GM21529 (cell line): ENCODE data around the gene NUP210L.
"Not testable (repeated sequence)": the region's sequence is repeated elsewhere in the genome, so short reads cannot be mapped to it uniquely, and the experiment has no call there.

Experiments
- ATAC-seq: cut with Tn5 transposase; IDR thresholded peaks from one replicate; pipeline ENCODE4 v1.9.1; 2021; ENCODE audit not compliant: unreplicated experiment

NUP210L gene

GRCh38 chr1:154100141-154100540, 54.7 kb downstream of the NUP210L start:
- not testable (repeated sequence) for ATAC-seq

DNA sequence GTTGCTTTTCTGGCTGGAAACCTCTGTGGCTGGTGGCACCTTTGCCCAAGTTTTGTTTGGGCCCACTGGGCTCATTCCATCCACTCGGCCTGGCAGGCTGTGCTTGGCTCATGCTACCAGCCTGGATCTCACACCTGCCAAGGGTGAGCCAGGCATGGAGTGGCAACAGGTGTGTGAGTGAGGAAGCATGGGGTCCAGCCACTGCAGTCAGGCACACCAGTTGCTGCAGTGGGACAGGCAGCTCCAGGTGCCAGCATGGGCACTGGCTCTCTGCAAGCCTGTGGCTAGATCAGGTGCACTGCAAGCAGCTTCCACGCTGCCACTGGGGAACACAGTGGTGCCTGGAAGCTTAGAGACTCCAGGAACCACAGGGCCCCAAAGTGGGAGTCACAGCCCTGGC, 57.0 kb downstream of the NUP210L start:
- no peak for ATAC-seq

DNA sequence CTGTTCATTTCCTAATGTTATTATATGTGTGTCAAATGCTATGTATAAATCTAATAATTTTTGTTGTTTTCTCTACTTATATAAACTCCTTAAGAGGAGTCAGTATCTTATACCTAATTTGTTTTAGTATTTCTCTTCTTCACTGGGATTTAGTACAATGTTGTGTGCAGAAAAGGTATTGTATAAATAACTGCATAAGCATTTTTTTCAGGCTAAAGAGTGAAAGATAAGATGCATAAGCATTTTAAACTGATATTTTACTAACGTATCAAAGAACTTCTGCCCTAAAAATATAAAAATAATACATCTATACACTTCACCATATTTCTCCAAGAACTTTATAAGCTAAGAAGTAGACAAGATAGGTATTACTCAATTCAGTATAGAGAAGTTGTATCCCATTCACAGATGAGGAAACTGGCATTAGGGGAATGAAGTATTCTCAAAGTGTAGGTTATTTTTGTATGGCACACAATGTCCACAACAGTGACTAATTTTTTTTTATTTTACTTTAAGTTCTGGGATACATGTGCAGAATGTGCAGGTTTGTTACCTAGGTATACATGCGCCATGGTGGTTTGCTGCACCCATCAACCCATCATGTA, 59.3 kb downstream of the NUP210L start:
- no peak for ATAC-seq

- ATAC-seq: no peak
Observed at GRCh38 chr1:154094411-154094810, 60.5 kb downstream of the NUP210L start.

DNA sequence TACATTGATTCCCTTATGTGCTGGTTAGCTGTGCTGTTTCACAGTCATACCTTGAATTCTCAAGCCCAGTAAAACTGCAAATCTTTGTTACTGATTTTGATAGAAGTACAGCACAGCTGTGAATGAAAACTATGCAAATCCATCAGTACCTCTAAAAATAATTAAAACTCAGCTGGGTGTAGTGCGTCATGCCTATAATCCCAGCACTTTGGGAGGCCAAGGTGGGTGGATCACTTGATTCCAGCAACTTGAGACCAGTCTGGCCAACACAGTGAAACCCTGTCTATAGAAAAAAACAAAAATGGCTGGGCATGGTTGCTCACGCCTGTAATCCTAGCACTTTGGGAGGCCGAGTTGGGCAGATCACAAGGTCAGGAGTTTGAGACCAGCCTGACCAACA, 61.2 kb downstream of the NUP210L start:
- no peak for ATAC-seq

DNA sequence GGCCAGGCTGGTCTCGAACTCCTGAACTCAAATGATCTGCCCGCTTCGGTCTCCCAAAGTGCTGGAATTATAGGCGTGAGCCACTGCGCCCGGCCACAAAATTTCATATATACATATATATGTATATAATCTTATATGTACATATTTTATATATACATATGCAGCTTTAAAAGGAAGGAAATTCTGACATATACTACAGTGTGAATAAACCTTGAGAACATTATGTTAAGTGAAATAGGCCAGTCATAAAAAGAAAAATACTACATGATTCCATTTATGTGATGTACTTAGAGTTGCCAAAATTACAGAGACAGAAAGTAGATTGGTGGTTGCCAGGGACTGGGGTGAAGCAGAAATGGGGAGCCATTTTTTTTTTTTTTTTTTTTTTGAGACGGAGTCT, 63.2 kb downstream of the NUP210L start:
- ATAC-seq: no peak

DNA sequence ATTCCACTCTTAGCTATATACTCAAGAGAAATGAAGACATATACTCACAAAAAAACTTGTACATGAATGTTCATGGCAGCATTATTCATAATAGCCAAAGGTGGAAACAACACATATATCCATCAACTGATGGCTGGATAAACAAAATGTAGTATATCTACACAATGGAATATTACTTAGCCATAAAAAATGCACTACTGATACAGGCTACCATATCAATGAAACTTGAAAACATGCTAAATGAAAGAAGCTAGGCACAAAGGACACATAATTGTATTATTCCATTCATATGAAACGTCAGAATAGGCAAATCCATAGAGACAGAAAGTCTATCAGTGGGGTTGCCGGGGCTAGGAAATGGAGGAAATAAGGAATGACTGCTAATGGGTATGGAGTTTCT, 67.3 kb downstream of the NUP210L start:
- no peak for ATAC-seq

- ATAC-seq: not testable (repeated sequence)
Observed at GRCh38 chr1:154083057-154083456, 71.8 kb downstream of the NUP210L start.

DNA sequence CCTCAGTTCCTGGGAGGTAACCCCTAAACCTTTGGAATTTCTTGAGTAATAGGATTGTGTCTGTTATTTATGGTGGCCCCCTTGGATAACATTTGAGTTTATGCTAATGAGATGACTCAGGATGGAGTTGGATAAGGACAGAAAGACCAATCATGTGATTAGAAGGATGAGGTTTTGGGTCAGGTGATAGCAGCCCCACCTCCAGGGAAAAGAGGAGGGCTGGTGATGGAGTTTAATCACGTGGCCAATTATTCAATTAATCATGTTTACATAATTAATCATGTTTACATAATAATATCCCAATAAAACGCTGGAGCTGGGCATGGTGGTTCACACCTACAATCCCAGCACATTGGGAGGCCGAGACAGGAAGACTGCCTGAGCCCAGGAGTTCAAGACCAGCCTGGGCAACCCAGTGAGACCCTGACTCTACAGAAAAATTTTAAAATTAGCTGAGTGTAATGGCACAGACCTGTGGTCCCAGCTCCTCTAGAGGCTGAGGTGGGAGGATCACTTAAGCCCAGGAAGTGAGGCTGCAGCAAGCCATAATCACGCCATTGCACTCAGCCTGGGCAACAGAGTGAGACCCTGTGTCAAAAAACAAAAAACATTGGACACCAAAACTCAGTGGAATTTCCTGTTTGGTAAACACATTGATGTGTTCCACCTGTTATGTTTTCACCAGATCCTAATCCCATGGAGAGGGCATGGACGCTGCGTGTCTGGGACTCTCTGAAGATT, 73.3 kb downstream of the NUP210L start:
- ATAC-seq: no peak

DNA sequence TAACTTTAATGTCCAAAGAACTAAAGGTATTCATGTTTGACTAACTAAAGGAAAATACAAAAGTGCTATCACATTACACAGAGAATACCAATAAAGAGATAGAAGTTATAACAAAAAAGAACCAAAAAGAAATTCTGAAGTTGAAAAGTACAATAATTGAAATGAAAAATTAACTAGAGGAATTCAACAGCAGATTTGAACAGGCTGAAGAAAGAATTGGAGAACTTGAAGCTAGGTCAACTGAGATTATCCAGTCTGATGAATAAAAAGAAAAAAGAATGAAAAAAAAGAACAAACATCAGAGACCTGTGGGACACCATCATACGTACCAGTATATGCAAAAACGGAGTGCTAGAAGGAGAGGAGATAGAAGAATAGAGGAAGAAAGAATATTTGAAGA, 78.5 kb downstream of the NUP210L start:
- ATAC-seq: no peak

- no peak for ATAC-seq
Observed at GRCh38 chr1:154075746-154076145, 79.1 kb downstream of the NUP210L start.

GRCh38 chr1:154062309-154062708, 92.6 kb downstream of the NUP210L start:
- ATAC-seq: no peak

- not testable (repeated sequence) for ATAC-seq
Observed at GRCh38 chr1:154047436-154047835, 107.4 kb downstream of the NUP210L start.

- ATAC-seq: not testable (repeated sequence)
Observed at GRCh38 chr1:154033697-154034096, 121.2 kb downstream of the NUP210L start.

DNA sequence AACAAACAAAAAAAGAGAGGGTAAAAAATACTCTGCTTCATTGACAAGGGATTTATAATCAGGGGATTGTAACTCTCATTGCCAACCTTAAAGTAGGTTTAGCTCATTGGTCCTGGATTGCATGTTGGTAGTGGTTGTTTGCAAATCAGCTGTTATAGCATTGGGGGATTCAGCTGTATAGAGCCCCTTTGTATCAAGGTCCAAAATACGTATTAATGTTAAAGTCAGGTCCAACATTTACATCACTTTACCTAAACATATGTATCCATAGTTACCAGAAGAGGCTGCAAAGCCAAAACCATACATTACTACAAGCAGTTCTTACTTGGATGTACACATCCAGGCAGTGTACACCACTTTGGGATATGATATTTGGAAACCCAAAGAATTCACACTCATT, 134.9 kb downstream of the NUP210L start:
- no peak for ATAC-seq

DNA sequence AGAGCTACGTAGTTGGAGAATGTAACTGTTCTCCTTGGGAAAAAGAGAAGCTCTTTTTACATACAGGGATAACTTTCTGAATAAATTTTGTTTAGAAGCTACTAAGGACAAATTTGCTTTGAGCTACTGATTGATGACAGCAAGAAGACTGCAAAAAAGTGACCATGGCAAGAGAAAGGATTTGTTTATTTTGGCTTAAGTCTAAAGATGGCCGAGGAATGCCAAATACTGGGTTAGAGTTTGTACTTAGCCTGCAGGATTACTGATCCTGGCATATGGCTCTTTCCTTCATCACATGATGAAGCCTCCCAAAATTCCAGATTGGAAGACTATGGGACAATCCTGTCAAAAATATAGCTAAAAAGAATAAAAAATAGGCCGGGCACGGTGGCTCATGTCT, 135.6 kb downstream of the NUP210L start:
- ATAC-seq: no peak

DNA sequence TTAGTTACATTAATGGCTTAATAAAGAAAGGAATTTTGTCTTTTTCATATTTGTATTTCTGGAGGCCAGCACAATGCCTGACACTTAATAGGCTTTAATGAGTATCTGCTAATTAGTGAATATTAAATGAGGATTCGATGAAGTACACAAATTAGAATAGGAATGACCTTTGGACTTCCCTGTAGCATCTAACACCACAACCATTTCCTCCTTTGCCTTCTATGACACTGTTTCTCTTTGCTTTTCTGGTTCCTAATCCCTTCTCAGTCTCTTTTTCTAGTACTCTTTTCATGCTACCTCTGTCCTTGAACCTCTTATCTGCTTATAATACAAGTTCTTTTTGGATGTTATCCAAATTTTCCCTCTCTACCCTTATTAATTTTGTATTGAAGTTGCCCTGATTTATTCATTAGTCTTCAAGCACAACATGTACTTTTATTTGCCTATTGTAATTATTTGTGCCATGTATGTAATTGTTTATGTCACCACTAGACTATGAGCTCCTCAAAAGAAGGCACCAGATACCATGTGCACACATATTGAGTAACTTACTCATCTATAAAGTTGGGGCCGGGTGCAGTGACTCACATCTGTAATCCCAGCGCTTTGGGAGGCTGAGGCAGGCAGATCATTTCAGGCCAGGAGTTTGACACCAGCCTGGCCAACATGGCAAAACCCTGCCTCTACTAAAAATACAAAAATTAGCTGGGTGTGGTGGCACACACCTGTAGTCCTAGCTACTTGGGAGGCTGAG, 140.5 kb downstream of the NUP210L start:
- ATAC-seq: no peak

- ATAC-seq: not testable (repeated sequence)
Observed at GRCh38 chr1:154012543-154012942, 142.3 kb downstream of the NUP210L start.

GRCh38 chr1:154012129-154012528, 142.7 kb downstream of the NUP210L start:
- no peak for ATAC-seq

DNA sequence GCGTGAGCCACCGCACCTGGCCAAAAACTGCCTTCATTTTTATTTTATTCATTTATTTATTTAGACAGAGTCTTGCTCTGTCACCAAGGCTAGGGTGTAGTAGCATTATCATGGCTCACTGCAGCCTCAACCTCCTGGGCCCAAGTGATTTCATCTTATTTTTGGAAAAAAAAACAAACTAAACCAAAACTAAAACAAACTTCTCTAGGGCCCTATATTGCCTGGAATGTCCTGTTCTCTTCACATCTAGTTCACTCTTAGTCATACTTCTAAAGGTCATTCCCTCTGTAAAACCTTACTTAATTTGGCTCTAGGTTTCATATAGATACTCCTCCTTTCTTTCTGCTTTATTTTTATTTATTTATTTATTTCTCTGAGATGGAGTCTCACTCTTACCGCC, 148.7 kb downstream of the NUP210L start:
- ATAC-seq: no peak

GRCh38 chr1:154000420-154000819, 154.5 kb downstream of the NUP210L start:
- ATAC-seq: no peak

DNA sequence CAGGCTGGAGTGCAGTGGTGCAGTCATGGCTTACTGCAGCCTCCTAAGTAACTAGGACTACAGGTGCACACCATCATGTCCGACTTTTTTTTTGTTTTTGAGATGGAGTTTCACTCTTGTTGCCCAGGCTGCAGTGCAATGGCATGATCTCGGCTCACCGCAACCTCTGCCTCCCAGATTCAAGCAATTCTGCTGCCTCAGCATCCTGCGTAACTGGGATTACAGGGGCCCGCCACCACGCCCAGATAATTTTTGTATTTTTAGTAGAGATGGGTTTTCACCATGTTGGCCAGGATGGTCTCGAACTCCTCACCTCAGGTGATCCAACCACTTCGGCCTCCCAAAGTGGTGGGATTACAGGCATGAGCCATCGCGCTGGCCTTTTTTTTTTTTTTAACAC, 158.0 kb downstream of the NUP210L start:
- not testable (repeated sequence) for ATAC-seq
